ENCODE data around the gene UQCC5. TPM values are rescaled to one million over a fixed set of nuclear protein-coding genes. Genes with fewer than 3 reads are reported as not detected.

The UQCC5 gene, protein sequence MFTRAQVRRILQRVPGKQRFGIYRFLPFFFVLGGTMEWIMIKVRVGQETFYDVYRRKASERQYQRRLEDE
- 8.9 and 13.4 TPM in 2 replicates for total RNA-seq

DNA sequence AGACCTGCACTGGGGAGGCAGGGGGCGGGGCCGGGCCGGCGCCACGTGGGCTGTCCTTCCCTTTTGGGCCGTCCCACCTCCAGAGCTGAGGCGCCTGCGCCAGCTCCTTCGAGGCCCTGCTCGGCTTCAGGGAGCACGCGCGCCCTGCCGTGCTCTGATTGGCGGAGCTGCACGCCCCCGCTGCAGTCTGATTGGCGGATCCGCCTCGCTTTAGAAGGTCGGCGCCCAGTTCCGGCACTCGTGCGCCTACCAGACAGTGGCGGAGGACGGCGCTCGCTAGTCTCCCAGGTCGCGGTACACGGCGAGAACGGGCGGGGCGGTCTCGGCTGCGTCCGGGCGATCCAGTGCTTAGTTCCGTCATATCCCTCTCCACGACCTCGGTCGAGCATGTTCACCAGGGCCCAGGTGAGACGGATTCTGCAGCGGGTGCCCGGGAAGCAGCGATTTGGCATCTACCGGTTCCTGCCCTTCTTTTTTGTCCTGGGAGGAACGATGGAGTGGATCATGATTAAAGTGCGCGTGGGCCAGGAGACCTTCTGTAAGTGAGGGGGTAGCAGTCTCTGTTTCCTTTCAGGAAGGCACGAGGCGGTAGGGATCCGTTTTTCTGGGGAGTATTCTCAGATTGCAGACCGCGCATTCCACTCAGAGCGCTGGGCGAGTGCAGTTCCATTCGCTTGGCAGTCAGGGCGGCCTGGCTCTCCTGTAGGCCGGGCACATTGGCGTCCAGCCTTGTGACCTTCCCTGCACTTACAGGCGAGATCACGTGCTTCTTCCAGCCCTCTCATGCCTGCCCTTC is at the start of gene UQCC5:
UQCC5 (plus strand) TSS at position 237 of the 796 bp plus-strand sequence; CDS start at position 388, 151 bp downstream.

GRCh38 chr3:52494886-52495495 is 41.4 kb upstream of the UQCC5 start, which contains the start of gene STAB1:
Gene STAB1 (plus strand): TSS chr3:52495338. CDS start chr3:52495414, 76 bp downstream.

DNA sequence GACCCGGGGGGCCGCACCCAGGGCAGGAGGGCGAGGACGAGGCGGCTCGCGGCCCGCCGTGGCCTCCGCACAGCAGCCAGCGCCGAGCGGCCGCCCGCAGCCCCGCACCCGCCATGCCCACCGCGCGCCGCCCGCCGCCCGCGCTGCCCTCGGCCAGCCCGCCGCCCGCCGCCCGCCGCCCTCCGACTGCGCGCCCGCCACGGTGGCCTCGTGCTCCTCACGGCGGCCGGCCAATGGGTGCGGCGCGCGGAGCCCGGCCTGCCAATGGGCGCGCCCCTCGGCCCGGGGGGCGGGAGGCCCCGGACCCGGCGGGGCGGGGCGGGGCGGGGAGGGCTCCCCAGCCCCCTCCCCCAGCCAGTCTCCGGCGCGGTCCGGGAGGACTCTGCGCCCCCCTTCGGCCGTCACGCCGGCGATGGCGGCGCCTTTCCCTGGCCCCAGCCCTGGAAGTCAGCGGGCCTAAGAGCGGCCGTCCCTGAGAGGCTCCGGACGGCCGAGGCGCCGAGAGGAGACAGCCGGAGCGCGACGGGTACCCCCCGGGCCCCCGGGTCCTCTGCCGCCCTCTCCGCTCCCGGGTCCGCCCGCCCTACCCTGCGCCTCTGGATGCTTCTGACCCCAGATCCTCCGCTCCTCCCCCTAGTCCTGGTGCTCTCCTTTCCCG is 2.7 kb upstream of the UQCC5 start, which contains the start of gene NT5DC2:
NT5DC2 (minus strand) TSS at position 235 of the 658 bp plus-strand sequence; CDS start at position 115, 120 bp downstream.

Other genes starting within 250 kb of the UQCC5 start
- gene GLYCTK, start 248.8 kb upstream of the UQCC5 start, total RNA-seq = 6.5 and 9.5 TPM in 2 replicates
- gene DNAH1, start 220.3 kb upstream of the UQCC5 start, total RNA-seq = 2.0 and 4.8 TPM in 2 replicates
- 53.6 and 66.9 TPM in 2 replicates for gene BAP1, start 126.6 kb upstream of the UQCC5 start, total RNA-seq
- gene PHF7, start 125.9 kb upstream of the UQCC5 start, total RNA-seq = 3.5 and 4.4 TPM in 2 replicates
- 0.26 TPM in 1 of 2 replicates, not detected in the other for gene SEMA3G, start 91.5 kb upstream of the UQCC5 start, total RNA-seq
- 0.43 and 0.63 TPM in 2 replicates for gene TNNC1, start 82.6 kb upstream of the UQCC5 start, total RNA-seq
- gene NISCH, start 81.0 kb upstream of the UQCC5 start, total RNA-seq = 81.8 and 82.5 TPM in 2 replicates
- under 0.01 and 0.32 TPM in 2 replicates for gene STAB1, start 41.3 kb upstream of the UQCC5 start, total RNA-seq
- gene NT5DC2, start 2.7 kb upstream of the UQCC5 start, total RNA-seq = 46.5 and 47.4 TPM in 2 replicates
- gene PBRM1, start 149.3 kb downstream of the UQCC5 start, total RNA-seq = 45.9 and 46.1 TPM in 2 replicates
- gene GNL3, start 149.4 kb downstream of the UQCC5 start, total RNA-seq = 51.2 and 58.6 TPM in 2 replicates
- gene GLT8D1, start 169.2 kb downstream of the UQCC5 start, total RNA-seq = 108 and 133 TPM in 2 replicates
- 24.3 and 33.9 TPM in 2 replicates for gene SPCS1, start 169.5 kb downstream of the UQCC5 start, total RNA-seq
- 11.7 and 23.4 TPM in 2 replicates for gene NEK4, start 234.3 kb downstream of the UQCC5 start, total RNA-seq
- gene ITIH1, start 241.0 kb downstream of the UQCC5 start, total RNA-seq = not detected in 2 replicates